ENCODE results near the gene ANO4.

The ANO4 gene

DNA sequence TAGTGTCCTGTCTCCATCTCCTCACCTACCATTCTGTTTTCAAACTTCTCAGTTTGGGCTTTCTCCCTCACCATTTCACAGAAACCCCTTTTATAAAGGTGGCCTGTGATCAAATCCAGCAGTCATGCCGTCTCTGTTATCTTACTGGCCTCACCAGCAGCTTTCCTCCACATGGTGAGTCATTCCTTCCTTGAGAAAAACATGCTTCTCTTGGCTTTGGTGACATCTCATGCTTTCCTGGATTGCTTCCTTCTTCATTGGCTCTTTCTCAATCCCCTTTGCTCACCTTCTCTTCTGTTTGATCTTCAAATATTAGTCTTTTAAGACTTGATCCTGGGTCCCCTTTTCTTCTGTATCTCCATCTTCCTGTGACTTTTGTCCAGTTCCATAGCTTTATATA, 164.9 kb downstream of the ANO4 start:
- Histone ChIP-seq H3K36me3 (ENCODE audit: low read length) (no peaks in the 10 kb centered on the region), H3K4me2 (ENCODE audit: low read depth, low read length, poor library complexity, severe bottlenecking) (no peak overlapping the region)

GRCh38 chr12:100962086-100962712, 167.6 kb downstream of the ANO4 start:
- no peak for TF ChIP-seq EZH2phosphoT487 (conservative IDR thresholded peaks at IDR 0.05; ENCODE audit: low read length)
- TF ChIP-seq, protein P1, sequence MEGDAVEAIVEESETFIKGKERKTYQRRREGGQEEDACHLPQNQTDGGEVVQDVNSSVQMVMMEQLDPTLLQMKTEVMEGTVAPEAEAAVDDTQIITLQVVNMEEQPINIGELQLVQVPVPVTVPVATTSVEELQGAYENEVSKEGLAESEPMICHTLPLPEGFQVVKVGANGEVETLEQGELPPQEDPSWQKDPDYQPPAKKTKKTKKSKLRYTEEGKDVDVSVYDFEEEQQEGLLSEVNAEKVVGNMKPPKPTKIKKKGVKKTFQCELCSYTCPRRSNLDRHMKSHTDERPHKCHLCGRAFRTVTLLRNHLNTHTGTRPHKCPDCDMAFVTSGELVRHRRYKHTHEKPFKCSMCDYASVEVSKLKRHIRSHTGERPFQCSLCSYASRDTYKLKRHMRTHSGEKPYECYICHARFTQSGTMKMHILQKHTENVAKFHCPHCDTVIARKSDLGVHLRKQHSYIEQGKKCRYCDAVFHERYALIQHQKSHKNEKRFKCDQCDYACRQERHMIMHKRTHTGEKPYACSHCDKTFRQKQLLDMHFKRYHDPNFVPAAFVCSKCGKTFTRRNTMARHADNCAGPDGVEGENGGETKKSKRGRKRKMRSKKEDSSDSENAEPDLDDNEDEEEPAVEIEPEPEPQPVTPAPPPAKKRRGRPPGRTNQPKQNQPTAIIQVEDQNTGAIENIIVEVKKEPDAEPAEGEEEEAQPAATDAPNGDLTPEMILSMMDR (IDR thresholded peaks at IDR 0.05; ENCODE audit: insufficient read depth, low read length, poor library complexity, severe bottlenecking): no peak
- H3K4me2 ChIP-seq (ENCODE audit: low read depth, low read length, poor library complexity, severe bottlenecking): no peak overlapping the region
- H3K79me2 ChIP-seq (ENCODE audit: insufficient read depth, low read length): no peaks in the 10 kb centered on the region
- no peak overlapping the region for H3K27ac ChIP-seq (ENCODE audit: low read depth, low read length)
- H3F3A ChIP-seq (ENCODE audit: insufficient read depth): no peaks in the 10 kb centered on the region
- H3K9me3 ChIP-seq (ENCODE audit: insufficient read depth, low read length): no peaks in the 10 kb centered on the region
- H3K36me3 ChIP-seq (ENCODE audit: low read length): no peaks in the 10 kb centered on the region
- no peak overlapping the region for H2AFZ ChIP-seq (ENCODE audit: low read depth, low read length, severe bottlenecking)
- no peak overlapping the region for H3K9ac ChIP-seq (ENCODE audit: low read length)
- H4K20me1 ChIP-seq (ENCODE audit: low read depth, low read length): no peaks in the 10 kb centered on the region
- no peaks in the 10 kb centered on the region for H3K27me3 ChIP-seq (ENCODE audit: low read length)
- no peak overlapping the region for H3K4me3 ChIP-seq (ENCODE audit: insufficient read depth, low read length, poor library complexity, severe bottlenecking)
- H3K9me2 ChIP-seq (replicated peaks; ENCODE audit: insufficient read depth, low read length): no peaks in the 10 kb centered on the region

More for the DNA sequence above, 164.9 kb downstream of the ANO4 start:
- H3K9me3 ChIP-seq (ENCODE audit: insufficient read depth, low read length): no peaks in the 10 kb centered on the region
- H3F3A ChIP-seq (ENCODE audit: insufficient read depth): no peaks in the 10 kb centered on the region
- no peak overlapping the region for H3K4me3 ChIP-seq (ENCODE audit: insufficient read depth, low read length, poor library complexity, severe bottlenecking)
- H4K20me1 ChIP-seq (ENCODE audit: low read depth, low read length): no peaks in the 10 kb centered on the region
- no peaks in the 10 kb centered on the region for H3K79me2 ChIP-seq (ENCODE audit: insufficient read depth, low read length)
- H3K27ac ChIP-seq (ENCODE audit: low read depth, low read length): no peak overlapping the region
- no peak overlapping the region for H3K9ac ChIP-seq (ENCODE audit: low read length)
- H3K9me2 ChIP-seq (replicated peaks; ENCODE audit: insufficient read depth, low read length): no peaks in the 10 kb centered on the region
- no peaks in the 10 kb centered on the region for H3K27me3 ChIP-seq (ENCODE audit: low read length)
- TF ChIP-seq, protein P1 (IDR thresholded peaks at IDR 0.05; ENCODE audit: insufficient read depth, low read length, poor library complexity, severe bottlenecking): no peak
- no peak for TF ChIP-seq EZH2phosphoT487 (conservative IDR thresholded peaks at IDR 0.05; ENCODE audit: low read length)
- H2AFZ ChIP-seq (ENCODE audit: low read depth, low read length, severe bottlenecking): no peak overlapping the region

- no peaks in the 10 kb centered on the region for H4K20me1 ChIP-seq (ENCODE audit: low read depth, low read length)
- H3K27me3 ChIP-seq (ENCODE audit: low read length): no peaks in the 10 kb centered on the region
- no peaks in the 10 kb centered on the region for H3F3A ChIP-seq (ENCODE audit: insufficient read depth)
- no peak overlapping the region for H3K4me3 ChIP-seq (ENCODE audit: insufficient read depth, low read length, poor library complexity, severe bottlenecking)
- H3K9me2 ChIP-seq (replicated peaks; ENCODE audit: insufficient read depth, low read length): no peaks in the 10 kb centered on the region
- no peak overlapping the region for H3K4me2 ChIP-seq (ENCODE audit: low read depth, low read length, poor library complexity, severe bottlenecking)
- H3K36me3 ChIP-seq (ENCODE audit: low read length): no peaks in the 10 kb centered on the region
- no peak overlapping the region for H3K9ac ChIP-seq (ENCODE audit: low read length)
- H3K9me3 ChIP-seq (ENCODE audit: insufficient read depth, low read length): no peaks in the 10 kb centered on the region
- no peak for TF ChIP-seq EZH2phosphoT487 (conservative IDR thresholded peaks at IDR 0.05; ENCODE audit: low read length)
- TF ChIP-seq, protein P1 (IDR thresholded peaks at IDR 0.05; ENCODE audit: insufficient read depth, low read length, poor library complexity, severe bottlenecking): no peak
- no peak overlapping the region for H3K27ac ChIP-seq (ENCODE audit: low read depth, low read length)
- no peaks in the 10 kb centered on the region for H3K79me2 ChIP-seq (ENCODE audit: insufficient read depth, low read length)
- H2AFZ ChIP-seq (ENCODE audit: low read depth, low read length, severe bottlenecking): no peak overlapping the region
Observed at GRCh38 chr12:100963381-100963780, 168.8 kb downstream of the ANO4 start.

All from SU-DHL-6 (cell line).